GM12878 (cell line): Measurements from ENCODE around the gene PLCD1. TPM values are rescaled to one million over a fixed set of nuclear protein-coding genes. Genes with fewer than 3 reads are reported as not detected.

ENCODE experiments used
- ATAC-seq: fragments of 200-7000 bp; cut with Tn5 transposase; 3 replicates; pipeline ENCODE4 v1.9.1; 2020; ENCODE audit warnings: mild to moderate bottlenecking, moderate library complexity
- BruUV-seq: library from RNA; stranded (reverse); fragments of 400-500 nt; replicated peaks from 2 replicates; lab custom pipeline; 2021; lab: Mats Ljungman, UMichigan
- CTCF ChIA-PET: fragments of 300-600 bp; sonication (Branson Sonifier 250); formaldehyde crosslinking; extraction: SDS; loops from one replicate; lab custom pipeline; 2021; ENCODE audit warnings: inconsistent platforms; lab: Yijun Ruan, JAX
- POLR2A ChIA-PET: fragments of 350-600 bp; formaldehyde crosslinking; extraction: SDS; loops from one replicate; lab custom pipeline; 2021; ENCODE audit warnings: inconsistent platforms; lab: Charles Lee
- RAD21 ChIA-PET: fragments of 300-600 bp; sonication (Branson Sonifier 250); formaldehyde crosslinking; loops from one replicate; lab custom pipeline; 2023; ENCODE audit warnings: antibody characterized with exemption; ENCODE audit not compliant: unreplicated experiment; lab: Charles Lee
- SMC1A ChIA-PET: fragments of 300-600 bp; sonication (Branson Sonifier 250); formaldehyde crosslinking; loops from one replicate; lab custom pipeline; 2023; ENCODE audit not compliant: unreplicated experiment, uncharacterized antibody; lab: Charles Lee
- DNase-seq: peaks from one replicate; pipeline ENCODE4 v3.0.0-alpha.2; 2011; ENCODE audit warnings: low read depth, low spot score
- FAIRE-seq: peaks from 3 replicates; lab custom pipeline; 2011; peaks lifted over from hg19 to GRCh38; lab: Jason Lieb, UNC
- H2AFZ ChIP-seq: 2 replicates; pipeline ENCODE4 v1.6.0; 2011; ENCODE audit warnings: low read depth, low read length, control low read depth; ENCODE audit not compliant: control insufficient read depth
- H3K27ac ChIP-seq: 2 replicates; pipeline ENCODE4 v1.5.1; 2011; ENCODE audit warnings: control low read depth; ENCODE audit not compliant: control insufficient read depth, insufficient read depth
- H3K27me3 ChIP-seq, 2 experiments: replicated peaks in 1 of 2; 2 replicates each; pipeline versions ENCODE4 v1.6.0 to v1.6.1; 2011; ENCODE audit warnings: low read length in 1 of 2; ENCODE audit not compliant: control insufficient read depth in 2 of 2, insufficient read depth in 2 of 2
- H3K36me3 ChIP-seq, 2 experiments: 2 replicates each; pipeline ENCODE4 v1.5.1; 2011; ENCODE audit warnings: low read length in 1 of 2; ENCODE audit not compliant: control insufficient read depth in 2 of 2, insufficient read depth in 2 of 2
- H3K4me1 ChIP-seq: 2 replicates; pipeline ENCODE4 v1.6.1; 2011; ENCODE audit warnings: mild to moderate bottlenecking, low read length, moderate library complexity, mixed read lengths; ENCODE audit not compliant: control insufficient read depth, insufficient read depth
- H3K4me2 ChIP-seq: 2 replicates; pipeline ENCODE4 v1.6.0; 2011; ENCODE audit warnings: control low read depth; ENCODE audit not compliant: control insufficient read depth, insufficient read depth
- H3K4me3 ChIP-seq: fragments of 200-600 bp; sonication (generic); 2 replicates; pipeline ENCODE4 v1.5.1; 2016
- H3K79me2 ChIP-seq: 2 replicates; pipeline ENCODE4 v1.6.0; 2011; ENCODE audit warnings: low read length; ENCODE audit not compliant: control insufficient read depth, insufficient read depth
- H3K9ac ChIP-seq: 2 replicates; pipeline ENCODE4 v1.8.0; 2011; ENCODE audit warnings: low read length, control low read depth, mixed read lengths; ENCODE audit not compliant: control insufficient read depth, insufficient read depth
- H3K9me3 ChIP-seq: replicated peaks from 3 replicates; pipeline ENCODE4 v1.5.1; 2011; ENCODE audit warnings: mild to moderate bottlenecking, low read length; ENCODE audit not compliant: control insufficient read depth, insufficient read depth
- H4K20me1 ChIP-seq: 2 replicates; pipeline ENCODE4 v1.6.0; 2011; ENCODE audit not compliant: control insufficient read depth, insufficient read depth
- CBX5 ChIP-seq: sonication (generic); IDR thresholded peaks from 2 replicates; pipeline ENCODE4 v1.6.1; 2016; ENCODE audit warnings: low read depth, moderate library complexity, mild to moderate bottlenecking, inconsistent platforms
- NR2C1 ChIP-seq: fragments of 450-650 bp; IDR thresholded peaks from 2 replicates; pipeline ENCODE4 v1.6.1; 2017; ENCODE audit warnings: antibody characterized with exemption, mild to moderate bottlenecking, moderate library complexity
- RUNX3 ChIP-seq: IDR thresholded peaks from 2 replicates; pipeline ENCODE4 v1.6.1; 2012; ENCODE audit warnings: low read length, inconsistent platforms
- SIN3A ChIP-seq: IDR thresholded peaks from 2 replicates; pipeline ENCODE4 v1.6.1; 2012; ENCODE audit warnings: low read depth, low read length, improper control_type of control experiment
- SREBF2 ChIP-seq: IDR thresholded peaks from 2 replicates; pipeline ENCODE4 v1.6.1; 2012; ENCODE audit warnings: mild to moderate bottlenecking, low read length
- SUZ12 ChIP-seq: fragments of 200-600 bp; sonication (generic); IDR thresholded peaks from one replicate; pipeline ENCODE4 v1.6.1; 2018; ENCODE audit warnings: antibody characterized with exemption, mild to moderate bottlenecking; ENCODE audit not compliant: unreplicated experiment
- ZNF217 ChIP-seq: fragments of 450-650 bp; IDR thresholded peaks from 2 replicates; pipeline ENCODE4 v1.6.1; 2017; ENCODE audit warnings: antibody characterized with exemption, mild to moderate bottlenecking
- WGBS: methylation state at CpG from one replicate; pipeline ENCODE4 v1.1.6; 2016; ENCODE audit warnings: low lambda C conversion rate; ENCODE audit not compliant: insufficient replicate concordance, insufficient coverage; ENCODE audit errors: missing lambda C conversion rate; 5-methylcytosine and 5-hydroxymethylcytosine counted together
- in situ Hi-C: fragments of 300-500 bp; cut with MboI; formaldehyde crosslinking; loops from 9 replicates; pipeline ENCODE4 v1.14.3; 2018; ENCODE audit warnings: mixed read lengths
- intact Hi-C: fragments of 100-400 bp; cut with micrococcal nuclease; formaldehyde crosslinking; loops from one replicate; pipeline ENCODE4 v1.14.2; 2022; ENCODE audit not compliant: unreplicated experiment
- polyA plus RNA-seq, 11 experiments: library from polyadenylated mRNA; depleted of rRNA in 4 of 11; unstranded in 6 of 11; stranded (reverse) in 5 of 11; fragments of >200 nt; fragmentation: Nextera tagmentation in 4 of 11; fragmentation: Illumina TruSeq in 1 of 11; extraction: Ambion mirVana in 4 of 11; extraction: Trizol in 1 of 11; gene quantifications; 1 replicate in 1 of 11; 2 replicates in 10 of 11; pipeline versions ENCODE4 v1.2.1 to v1.2.3, GENCODE V29; 2011 to 2016; ENCODE audit warnings: inconsistent platforms in 2 of 11, missing spikeins in 2 of 11, low read depth in 1 of 11
- total RNA-seq, 4 experiments: library from RNA; depleted of rRNA in 3 of 4; stranded (reverse); fragments of >200 nt in 3 of 4; fragmentation: Illumina TruSeq in 1 of 4; extraction: Trizol in 1 of 4; gene quantifications; 2 replicates each; pipeline versions ENCODE4 v1.2.1 to v1.2.3, GENCODE V29; 2013 to 2021
- TF ChIP-seq, protein P1 (sequence below): fragments of 450-650 bp; formaldehyde crosslinking; IDR thresholded peaks from 2 replicates; pipeline ENCODE4 v1.5.0; 2022; ENCODE audit warnings: mild to moderate bottlenecking, missing genetic modification characterization
- TF ChIP-seq, protein P2 (sequence below): fragments of 450-650 bp; IDR thresholded peaks from 2 replicates; pipeline ENCODE4 v1.6.1; 2018; ENCODE audit warnings: mild to moderate bottlenecking, low read depth, moderate library complexity; ENCODE audit not compliant: partially characterized antibody
- TF ChIP-seq, protein P3 (sequence below): IDR thresholded peaks from 2 replicates; pipeline ENCODE4 v1.6.1; 2011; ENCODE audit warnings: low read depth, mild to moderate bottlenecking, low read length, moderate library complexity, borderline replicate concordance; ENCODE audit errors: extremely low read depth
- TF ChIP-seq, protein P4 (sequence below): IDR thresholded peaks from 2 replicates; pipeline ENCODE4 v1.6.1; 2012; ENCODE audit warnings: improper control_type of control experiment, low read depth, low read length; ENCODE audit not compliant: insufficient replicate concordance

PLCD1 gene
- total and polyA plus RNA-seq, 10 of the 15 experiments (the other 5 are each of a cell fraction or from before 2014, with no cell fraction given): 0.20 to 3.9 (median 1.2) TPM; not detected in 1

DNA sequence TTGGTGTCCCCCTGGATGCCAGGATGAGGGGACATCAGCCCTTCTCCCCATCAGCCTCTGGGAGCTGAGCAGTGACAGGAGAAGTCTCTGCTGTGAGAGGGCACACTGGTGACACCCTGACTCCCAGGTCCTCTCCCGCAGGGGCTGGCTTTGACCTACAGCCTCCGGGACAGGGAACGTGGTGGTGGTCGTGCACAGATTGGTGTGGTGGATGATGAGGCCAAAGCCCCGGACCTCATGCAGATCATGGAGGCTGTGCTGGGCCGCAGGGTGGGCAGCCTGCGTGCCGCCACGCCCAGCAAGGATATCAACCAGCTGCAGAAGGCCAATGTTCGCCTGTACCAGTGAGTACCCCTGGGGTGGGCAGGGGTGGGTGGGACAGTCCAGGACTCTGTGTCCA lies 32.1 kb downstream of the PLCD1 start:
- POLR2A ChIA-PET: interaction anchor here (1.0 to 1.1 kb wide), 2 partner anchors 25 to 160 kb away, joined by 3 read pairs; no protein-coding TSS in a partner anchor
- no peaks in the 10 kb centered on the region for H3K9me3 ChIP-seq
- no peaks in the 10 kb centered on the region for H4K20me1 ChIP-seq
- BruUV-seq: no TSS peak
- intact Hi-C loops: loop anchor here (2.0 kb wide), 1 partner anchor 23 kb away; no protein-coding TSS in a partner anchor
- H3K4me2 ChIP-seq: no peak overlapping the region
- H3K4me1 ChIP-seq: peaks cover 17% of the 10 kb centered on the region
- SMC1A ChIA-PET: interaction anchor here (0.9 to 2.0 kb wide), 4 partner anchors 15 to 142 kb away, joined by 3 to 10 read pairs (median 5); no protein-coding TSS in a partner anchor
- CTCF ChIA-PET: interaction anchor here (0.6 to 2.0 kb wide), 27 partner anchors 8 to 499 kb away, joined by 3 to 7 read pairs (median 4); partner anchors contain the start of genes EXOG and OXSR1
- no peaks in the 10 kb centered on the region; the same call in 1 of the 2 replicates for H3K79me2 ChIP-seq
- RAD21 ChIA-PET: interaction anchor here (1.1 to 1.4 kb wide), 3 partner anchors 23 to 348 kb away, joined by 3 to 9 read pairs (median 3); partner anchors contain the start of gene SLC22A14
- in situ Hi-C loops: no loop called here
- no peak overlapping the region for H3K27ac ChIP-seq
- peaks cover 0 to 3% of the 10 kb centered on the region in 2 experiments; a peak in 2 of 4 replicates for H3K36me3 ChIP-seq
- ATAC-seq: no peak
- no peak overlapping the region for H2AFZ ChIP-seq
- H3K9ac ChIP-seq: no peak overlapping the region
- FAIRE-seq: no peak
- no peak for DNase-seq
- no peaks in the 10 kb centered on the region for H3K27me3 ChIP-seq
- H3K4me3 ChIP-seq: no peak overlapping the region
- 75% methylated on average over 10 of the region's 10 CpGs for WGBS
- TF ChIP-seq ZNF217: no peak
- TF ChIP-seq NR2C1: no peak
- TF ChIP-seq SIN3A: no peak
- TF ChIP-seq, protein P1, sequence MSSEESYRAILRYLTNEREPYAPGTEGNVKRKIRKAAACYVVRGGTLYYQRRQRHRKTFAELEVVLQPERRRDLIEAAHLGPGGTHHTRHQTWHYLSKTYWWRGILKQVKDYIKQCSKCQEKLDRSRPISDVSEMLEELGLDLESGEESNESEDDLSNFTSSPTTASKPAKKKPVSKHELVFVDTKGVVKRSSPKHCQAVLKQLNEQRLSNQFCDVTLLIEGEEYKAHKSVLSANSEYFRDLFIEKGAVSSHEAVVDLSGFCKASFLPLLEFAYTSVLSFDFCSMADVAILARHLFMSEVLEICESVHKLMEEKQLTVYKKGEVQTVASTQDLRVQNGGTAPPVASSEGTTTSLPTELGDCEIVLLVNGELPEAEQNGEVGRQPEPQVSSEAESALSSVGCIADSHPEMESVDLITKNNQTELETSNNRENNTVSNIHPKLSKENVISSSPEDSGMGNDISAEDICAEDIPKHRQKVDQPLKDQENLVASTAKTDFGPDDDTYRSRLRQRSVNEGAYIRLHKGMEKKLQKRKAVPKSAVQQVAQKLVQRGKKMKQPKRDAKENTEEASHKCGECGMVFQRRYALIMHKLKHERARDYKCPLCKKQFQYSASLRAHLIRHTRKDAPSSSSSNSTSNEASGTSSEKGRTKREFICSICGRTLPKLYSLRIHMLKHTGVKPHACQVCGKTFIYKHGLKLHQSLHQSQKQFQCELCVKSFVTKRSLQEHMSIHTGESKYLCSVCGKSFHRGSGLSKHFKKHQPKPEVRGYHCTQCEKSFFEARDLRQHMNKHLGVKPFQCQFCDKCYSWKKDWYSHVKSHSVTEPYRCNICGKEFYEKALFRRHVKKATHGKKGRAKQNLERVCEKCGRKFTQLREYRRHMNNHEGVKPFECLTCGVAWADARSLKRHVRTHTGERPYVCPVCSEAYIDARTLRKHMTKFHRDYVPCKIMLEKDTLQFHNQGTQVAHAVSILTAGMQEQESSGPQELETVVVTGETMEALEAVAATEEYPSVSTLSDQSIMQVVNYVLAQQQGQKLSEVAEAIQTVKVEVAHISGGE (CRISPR knock-in tag): no peak
- TF ChIP-seq, protein P2, sequence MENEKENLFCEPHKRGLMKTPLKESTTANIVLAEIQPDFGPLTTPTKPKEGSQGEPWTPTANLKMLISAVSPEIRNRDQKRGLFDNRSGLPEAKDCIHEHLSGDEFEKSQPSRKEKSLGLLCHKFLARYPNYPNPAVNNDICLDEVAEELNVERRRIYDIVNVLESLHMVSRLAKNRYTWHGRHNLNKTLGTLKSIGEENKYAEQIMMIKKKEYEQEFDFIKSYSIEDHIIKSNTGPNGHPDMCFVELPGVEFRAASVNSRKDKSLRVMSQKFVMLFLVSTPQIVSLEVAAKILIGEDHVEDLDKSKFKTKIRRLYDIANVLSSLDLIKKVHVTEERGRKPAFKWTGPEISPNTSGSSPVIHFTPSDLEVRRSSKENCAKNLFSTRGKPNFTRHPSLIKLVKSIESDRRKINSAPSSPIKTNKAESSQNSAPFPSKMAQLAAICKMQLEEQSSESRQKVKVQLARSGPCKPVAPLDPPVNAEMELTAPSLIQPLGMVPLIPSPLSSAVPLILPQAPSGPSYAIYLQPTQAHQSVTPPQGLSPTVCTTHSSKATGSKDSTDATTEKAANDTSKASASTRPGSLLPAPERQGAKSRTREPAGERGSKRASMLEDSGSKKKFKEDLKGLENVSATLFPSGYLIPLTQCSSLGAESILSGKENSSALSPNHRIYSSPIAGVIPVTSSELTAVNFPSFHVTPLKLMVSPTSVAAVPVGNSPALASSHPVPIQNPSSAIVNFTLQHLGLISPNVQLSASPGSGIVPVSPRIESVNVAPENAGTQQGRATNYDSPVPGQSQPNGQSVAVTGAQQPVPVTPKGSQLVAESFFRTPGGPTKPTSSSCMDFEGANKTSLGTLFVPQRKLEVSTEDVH: no peak
- TF ChIP-seq, protein P3, sequence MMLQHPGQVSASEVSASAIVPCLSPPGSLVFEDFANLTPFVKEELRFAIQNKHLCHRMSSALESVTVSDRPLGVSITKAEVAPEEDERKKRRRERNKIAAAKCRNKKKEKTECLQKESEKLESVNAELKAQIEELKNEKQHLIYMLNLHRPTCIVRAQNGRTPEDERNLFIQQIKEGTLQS: no peak
- no peak for TF ChIP-seq RUNX3
- TF ChIP-seq CBX5: no peak
- TF ChIP-seq SUZ12: no peak
- no peak for TF ChIP-seq SREBF2
- TF ChIP-seq, protein P4, sequence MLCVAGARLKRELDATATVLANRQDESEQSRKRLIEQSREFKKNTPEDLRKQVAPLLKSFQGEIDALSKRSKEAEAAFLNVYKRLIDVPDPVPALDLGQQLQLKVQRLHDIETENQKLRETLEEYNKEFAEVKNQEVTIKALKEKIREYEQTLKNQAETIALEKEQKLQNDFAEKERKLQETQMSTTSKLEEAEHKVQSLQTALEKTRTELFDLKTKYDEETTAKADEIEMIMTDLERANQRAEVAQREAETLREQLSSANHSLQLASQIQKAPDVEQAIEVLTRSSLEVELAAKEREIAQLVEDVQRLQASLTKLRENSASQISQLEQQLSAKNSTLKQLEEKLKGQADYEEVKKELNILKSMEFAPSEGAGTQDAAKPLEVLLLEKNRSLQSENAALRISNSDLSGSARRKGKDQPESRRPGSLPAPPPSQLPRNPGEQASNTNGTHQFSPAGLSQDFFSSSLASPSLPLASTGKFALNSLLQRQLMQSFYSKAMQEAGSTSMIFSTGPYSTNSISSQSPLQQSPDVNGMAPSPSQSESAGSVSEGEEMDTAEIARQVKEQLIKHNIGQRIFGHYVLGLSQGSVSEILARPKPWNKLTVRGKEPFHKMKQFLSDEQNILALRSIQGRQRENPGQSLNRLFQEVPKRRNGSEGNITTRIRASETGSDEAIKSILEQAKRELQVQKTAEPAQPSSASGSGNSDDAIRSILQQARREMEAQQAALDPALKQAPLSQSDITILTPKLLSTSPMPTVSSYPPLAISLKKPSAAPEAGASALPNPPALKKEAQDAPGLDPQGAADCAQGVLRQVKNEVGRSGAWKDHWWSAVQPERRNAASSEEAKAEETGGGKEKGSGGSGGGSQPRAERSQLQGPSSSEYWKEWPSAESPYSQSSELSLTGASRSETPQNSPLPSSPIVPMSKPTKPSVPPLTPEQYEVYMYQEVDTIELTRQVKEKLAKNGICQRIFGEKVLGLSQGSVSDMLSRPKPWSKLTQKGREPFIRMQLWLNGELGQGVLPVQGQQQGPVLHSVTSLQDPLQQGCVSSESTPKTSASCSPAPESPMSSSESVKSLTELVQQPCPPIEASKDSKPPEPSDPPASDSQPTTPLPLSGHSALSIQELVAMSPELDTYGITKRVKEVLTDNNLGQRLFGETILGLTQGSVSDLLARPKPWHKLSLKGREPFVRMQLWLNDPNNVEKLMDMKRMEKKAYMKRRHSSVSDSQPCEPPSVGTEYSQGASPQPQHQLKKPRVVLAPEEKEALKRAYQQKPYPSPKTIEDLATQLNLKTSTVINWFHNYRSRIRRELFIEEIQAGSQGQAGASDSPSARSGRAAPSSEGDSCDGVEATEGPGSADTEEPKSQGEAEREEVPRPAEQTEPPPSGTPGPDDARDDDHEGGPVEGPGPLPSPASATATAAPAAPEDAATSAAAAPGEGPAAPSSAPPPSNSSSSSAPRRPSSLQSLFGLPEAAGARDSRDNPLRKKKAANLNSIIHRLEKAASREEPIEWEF: no peak
